ENCODE data around the gene RBM4B. TPM values are rescaled to one million over a fixed set of nuclear protein-coding genes. Genes with fewer than 3 reads are reported as not detected.

RBM4B gene
- total and polyA plus RNA-seq, 2 donors from 2014 or later, result 18.2 to 20.8 TPM

DNA sequence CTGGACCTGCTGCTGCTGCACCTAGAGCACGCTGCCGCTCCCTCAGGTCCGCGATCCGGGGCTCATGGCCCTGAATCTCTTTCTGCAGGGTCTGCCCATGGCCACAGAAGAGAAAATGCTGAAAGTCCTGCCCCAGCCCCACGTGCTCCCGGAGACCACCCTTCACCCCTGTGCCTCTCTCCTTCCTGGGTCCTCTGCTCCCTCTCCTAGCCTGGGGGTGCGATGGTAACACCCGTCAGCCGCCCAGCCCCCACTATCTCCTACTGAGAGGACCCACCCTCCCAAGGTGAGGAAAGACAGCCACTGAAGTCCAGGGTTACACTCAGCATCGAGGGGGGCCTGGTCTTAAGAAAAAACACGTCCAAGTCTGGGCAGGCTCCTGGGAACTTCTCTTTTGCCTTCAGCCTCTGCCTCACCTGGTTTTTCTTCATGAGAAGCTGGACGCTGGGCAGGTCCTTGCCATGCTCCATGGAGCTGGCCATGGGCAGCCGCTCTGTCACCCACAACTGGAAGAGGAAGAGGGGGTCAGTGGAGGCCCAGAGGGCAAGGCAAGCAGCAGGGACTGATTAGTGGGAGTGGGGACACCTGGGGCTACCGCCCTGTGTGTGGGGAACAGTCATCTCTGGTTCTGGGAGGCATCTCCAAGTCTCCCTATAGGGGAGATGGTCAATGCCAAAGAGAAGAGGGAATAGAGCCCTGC lies 15.8 kb upstream of the RBM4B start:
- FAIRE-seq (no peak), DNase-seq (peak in 1 of 5 donors; percentile 39)
- H3K9me3 ChIP-seq (ENCODE audit: control insufficient read depth in 2 of 3, insufficient read depth in 1 of 3, low read length in 3 of 3), result no peaks in the 10 kb centered on the region
- intact Hi-C loops (cut with DNase I), result loop anchor here (5.0 kb wide), 1 partner anchor 139 kb away; no protein-coding TSS in a partner anchor
- H3K4me1 ChIP-seq (ENCODE audit: control insufficient read depth in 2 of 3, insufficient read depth in 2 of 3, low read depth in 1 of 3, low read length in 3 of 3), result no peaks in the 10 kb centered on the region
- TF ChIP-seq CTCF (IDR thresholded peaks at IDR 0.05; ENCODE audit: borderline replicate concordance, extremely low read depth, insufficient read depth), result no peak
- H3K36me3 ChIP-seq (ENCODE audit: control insufficient read depth in 2 of 3, insufficient read depth in 3 of 3, low read length in 3 of 3), result peaks cover 0 to 16% (median 7%) of the 10 kb centered on the region in 3 donors
- no peaks in the 10 kb centered on the region for H3K27me3 ChIP-seq (ENCODE audit: control insufficient read depth, insufficient read depth, low read length)
- H3K9ac ChIP-seq (ENCODE audit: low read length in 3 of 3), result no peak overlapping the region
- no peak overlapping the region for H3K27ac ChIP-seq (ENCODE audit: low read depth in 2 of 2, low read length in 2 of 2)
- no peak overlapping the region for H3K4me3 ChIP-seq (ENCODE audit: low read length in 3 of 3)

DNA sequence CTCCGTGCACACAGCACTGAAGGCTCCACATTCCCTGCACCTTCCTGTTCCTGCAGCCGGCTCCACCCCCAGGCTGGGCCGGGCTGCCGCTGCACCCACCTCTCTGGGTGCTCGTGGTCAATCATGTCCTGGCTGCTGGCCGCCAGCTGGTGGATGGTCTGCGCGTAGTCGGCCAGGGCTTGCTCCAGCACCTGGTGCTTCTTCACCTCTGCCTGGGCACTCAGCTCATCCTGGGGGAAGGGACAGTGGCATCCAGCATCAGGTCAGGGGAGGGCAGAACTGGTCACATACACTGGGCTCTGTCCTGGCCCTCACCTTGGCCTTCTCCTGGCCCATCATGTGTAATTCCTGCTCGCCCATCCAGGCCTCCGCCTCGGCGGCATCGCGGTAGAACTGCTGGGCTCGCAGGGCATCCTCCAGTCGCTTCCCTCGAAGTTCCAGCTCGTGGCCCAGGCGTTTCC lies 15.2 kb upstream of the RBM4B start:
- TF ChIP-seq CTCF (IDR thresholded peaks at IDR 0.05; ENCODE audit: borderline replicate concordance, extremely low read depth, insufficient read depth), result no peak
- DNase-seq (peak in 1 of 5 donors; percentile 65), FAIRE-seq (no peak)
- Histone ChIP-seq H3K9ac (ENCODE audit: low read length in 3 of 3) (no peak overlapping the region), H3K27ac (ENCODE audit: low read depth in 2 of 2, low read length in 2 of 2) (no peak overlapping the region), H3K27me3 (ENCODE audit: control insufficient read depth, insufficient read depth, low read length) (no peaks in the 10 kb centered on the region), H3K4me1 (ENCODE audit: control insufficient read depth in 2 of 3, insufficient read depth in 2 of 3, low read depth in 1 of 3, low read length in 3 of 3) (no peaks in the 10 kb centered on the region), H3K4me3 (ENCODE audit: low read length in 3 of 3) (no peak overlapping the region), H3K36me3 (ENCODE audit: control insufficient read depth in 2 of 3, insufficient read depth in 3 of 3, low read length in 3 of 3) (peaks cover 0 to 13% (median 7%) of the 10 kb centered on the region in 3 donors), H3K9me3 (ENCODE audit: control insufficient read depth in 2 of 3, insufficient read depth in 1 of 3, low read length in 3 of 3) (no peaks in the 10 kb centered on the region)
- intact Hi-C loops (cut with DNase I), result loop anchor here (5.0 kb wide), 1 partner anchor 139 kb away; no protein-coding TSS in a partner anchor

- DNase-seq (peak in 1 of 5 donors; percentile 65), FAIRE-seq (no peak)
- Histone ChIP-seq H3K4me3 (ENCODE audit: low read length in 3 of 3) (no peak overlapping the region), H3K27me3 (ENCODE audit: control insufficient read depth, insufficient read depth, low read length) (no peaks in the 10 kb centered on the region), H3K36me3 (ENCODE audit: control insufficient read depth in 2 of 3, insufficient read depth in 3 of 3, low read length in 3 of 3) (peaks cover 0 to 10% (median 4%) of the 10 kb centered on the region in 3 donors), H3K4me1 (ENCODE audit: control insufficient read depth in 2 of 3, insufficient read depth in 2 of 3, low read depth in 1 of 3, low read length in 3 of 3) (no peaks in the 10 kb centered on the region), H3K9me3 (ENCODE audit: control insufficient read depth in 2 of 3, insufficient read depth in 1 of 3, low read length in 3 of 3) (no peaks in the 10 kb centered on the region), H3K9ac (ENCODE audit: low read length in 3 of 3) (no peak overlapping the region), H3K27ac (ENCODE audit: low read depth in 2 of 2, low read length in 2 of 2) (no peak overlapping the region)
- intact Hi-C loops (cut with DNase I), result loop anchor here (5.0 kb wide), 1 partner anchor 140 kb away; no protein-coding TSS in a partner anchor
- TF ChIP-seq CTCF (IDR thresholded peaks at IDR 0.05; ENCODE audit: borderline replicate concordance, extremely low read depth, insufficient read depth), result no peak
Measured at GRCh38 chr11:66692446-66692845, 14.8 kb upstream of the RBM4B start.

All from kidney (tissue), 14 donors.